Activated B cell treated with CpG ODN at 0.5 μM for 24 hours (primary cell): Measurements from ENCODE around the gene SNPH. TPM values are rescaled to one million over a fixed set of nuclear protein-coding genes. Genes with fewer than 3 reads are reported as not detected.
"Not testable (repeated sequence)": the region's sequence is repeated elsewhere in the genome, so short reads cannot be mapped to it uniquely, and the experiment has no call there.

Experiments
- ATAC-seq: fragments of 200-7000 bp; cut with Tn5 transposase; one replicate; pipeline ENCODE4 v1.10.0; 2021; ENCODE audit warnings: low read depth, mild to moderate bottlenecking, moderate library complexity
- CTCF ChIA-PET: fragments of 350-600 bp; sonication (Branson Sonifier 250); formaldehyde crosslinking; loops from one replicate; lab custom pipeline; 2021; ENCODE audit warnings: antibody characterized with exemption; lab: Charles Lee
- POLR2A ChIA-PET: fragments of 350-600 bp; sonication (Branson Sonifier 250); formaldehyde crosslinking; loops from one replicate; lab custom pipeline; 2021; ENCODE audit warnings: antibody characterized with exemption; lab: Charles Lee
- DNase-seq: peaks from one replicate; pipeline ENCODE4 v3.0.0; 2022
- H3K27ac Mint-ChIP-seq: one replicate; pipeline ENCODE4 v1.8.0; 2020; ENCODE audit warnings: mixed read lengths
- H3K27me3 Mint-ChIP-seq: one replicate; pipeline ENCODE4 v1.8.0; 2021; ENCODE audit warnings: mixed read lengths
- H3K36me3 Mint-ChIP-seq: one replicate; pipeline ENCODE4 v1.8.0; 2021; ENCODE audit warnings: low read depth, mixed read lengths
- H3K4me1 Mint-ChIP-seq: one replicate; pipeline ENCODE4 v1.8.0; 2021; ENCODE audit warnings: mixed read lengths
- H3K4me3 Mint-ChIP-seq: one replicate; pipeline ENCODE4 v1.8.0; 2020; ENCODE audit warnings: mild to moderate bottlenecking, mixed read lengths
- H3K9me3 Mint-ChIP-seq: one replicate; pipeline ENCODE4 v1.8.0; 2020; ENCODE audit warnings: mixed read lengths
- intact Hi-C: fragments of 100-400 bp; cut with micrococcal nuclease; formaldehyde crosslinking; loops from one replicate; pipeline ENCODE4 v1.15.1; 2024
- total RNA-seq: library from RNA; stranded (reverse); gene quantifications from 2 replicates; pipeline ENCODE4 v1.2.3, GENCODE V29; 2022
- TF ChIP-seq, protein P1 (sequence below): fragments of 200-600 bp; IDR thresholded peaks from one replicate; pipeline ENCODE4 v1.8.0; 2022; ENCODE audit warnings: antibody characterized with exemption, mild to moderate bottlenecking

The SNPH gene
- 0.86 and 1.0 TPM in 2 replicates for total RNA-seq

- intact Hi-C loops = loop anchor here (1.0 to 2.0 kb wide), 2 partner anchors 40 to 58 kb away; partner anchors contain the start of gene RAD21L1
- H3K27me3 Mint-ChIP-seq = peaks cover 3% of the 10 kb centered on the region
- peak; percentile 45 for DNase-seq
- ATAC-seq = peak; percentile 92
- H3K4me3 Mint-ChIP-seq = peak within 1 kb of the TSS; percentile 82
- peak within 1 kb of the TSS; percentile 36 for H3K27ac Mint-ChIP-seq
- no peaks in the 10 kb centered on the region for H3K36me3 Mint-ChIP-seq
- POLR2A ChIA-PET = interaction anchor here (0.7 kb wide), 1 partner anchor 46 kb away, joined by 8 read pairs; no protein-coding TSS in a partner anchor
- CTCF ChIA-PET = interaction anchor here (1.3 kb wide), 1 partner anchor 158 kb away, joined by 3 read pairs; no protein-coding TSS in a partner anchor
- TF ChIP-seq, protein P1, sequence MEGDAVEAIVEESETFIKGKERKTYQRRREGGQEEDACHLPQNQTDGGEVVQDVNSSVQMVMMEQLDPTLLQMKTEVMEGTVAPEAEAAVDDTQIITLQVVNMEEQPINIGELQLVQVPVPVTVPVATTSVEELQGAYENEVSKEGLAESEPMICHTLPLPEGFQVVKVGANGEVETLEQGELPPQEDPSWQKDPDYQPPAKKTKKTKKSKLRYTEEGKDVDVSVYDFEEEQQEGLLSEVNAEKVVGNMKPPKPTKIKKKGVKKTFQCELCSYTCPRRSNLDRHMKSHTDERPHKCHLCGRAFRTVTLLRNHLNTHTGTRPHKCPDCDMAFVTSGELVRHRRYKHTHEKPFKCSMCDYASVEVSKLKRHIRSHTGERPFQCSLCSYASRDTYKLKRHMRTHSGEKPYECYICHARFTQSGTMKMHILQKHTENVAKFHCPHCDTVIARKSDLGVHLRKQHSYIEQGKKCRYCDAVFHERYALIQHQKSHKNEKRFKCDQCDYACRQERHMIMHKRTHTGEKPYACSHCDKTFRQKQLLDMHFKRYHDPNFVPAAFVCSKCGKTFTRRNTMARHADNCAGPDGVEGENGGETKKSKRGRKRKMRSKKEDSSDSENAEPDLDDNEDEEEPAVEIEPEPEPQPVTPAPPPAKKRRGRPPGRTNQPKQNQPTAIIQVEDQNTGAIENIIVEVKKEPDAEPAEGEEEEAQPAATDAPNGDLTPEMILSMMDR = no peak
- peaks cover 12% of the 10 kb centered on the region for H3K4me1 Mint-ChIP-seq
- peaks cover 4% of the 10 kb centered on the region for H3K9me3 Mint-ChIP-seq
Observed at GRCh38 chr20:1266167-1266973, at the start of gene SNPH. Gene SNPH, plus strand, starts transcription at chr20:1266294. Its CDS starts 29,946 bp downstream, at chr20:1296240.

GRCh38 chr20:1216527-1217427 lies 49.3 kb upstream of the SNPH start:
- H3K36me3 Mint-ChIP-seq, H3K4me3 Mint-ChIP-seq, POLR2A ChIA-PET, intact Hi-C loops, ATAC-seq, H3K4me1 Mint-ChIP-seq, H3K27ac Mint-ChIP-seq, DNase-seq, H3K9me3 Mint-ChIP-seq: not testable (repeated sequence)
- CTCF ChIA-PET = interaction anchor here (0.6 kb wide), 1 partner anchor 219 kb away, joined by 3 read pairs; no protein-coding TSS in a partner anchor
- H3K27me3 Mint-ChIP-seq = peaks cover 44% of the 10 kb centered on the region

DNA sequence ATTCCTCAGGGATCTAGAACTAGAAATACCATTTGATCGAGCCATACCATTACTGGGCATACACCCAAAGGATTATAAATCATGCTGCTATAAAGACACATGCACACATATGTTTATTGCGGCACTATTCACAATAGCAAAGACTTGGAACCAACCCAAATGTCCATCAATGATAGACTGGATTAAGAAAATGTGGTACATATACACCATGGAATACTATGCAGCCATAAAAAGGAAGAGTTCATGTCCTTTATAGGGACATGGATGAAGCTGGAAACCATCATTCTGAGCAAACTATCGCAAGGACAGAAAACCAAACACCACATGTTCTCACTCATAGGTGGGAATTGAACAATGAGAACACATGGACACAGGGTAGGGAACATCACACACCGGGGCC lies 43.3 kb upstream of the SNPH start:
- ATAC-seq, H3K4me3 Mint-ChIP-seq, CTCF ChIA-PET, H3K9me3 Mint-ChIP-seq, DNase-seq, H3K27ac Mint-ChIP-seq, POLR2A ChIA-PET, H3K36me3 Mint-ChIP-seq: not testable (repeated sequence)
- intact Hi-C loops = loop anchor here (10.0 kb wide), 1 partner anchor 242 kb away; the partner anchor contains the start of gene NSFL1C
- Mint-ChIP-seq H3K27me3 (peaks cover 15% of the 10 kb centered on the region), H3K4me1 (peaks cover 13% of the 10 kb centered on the region)

DNA sequence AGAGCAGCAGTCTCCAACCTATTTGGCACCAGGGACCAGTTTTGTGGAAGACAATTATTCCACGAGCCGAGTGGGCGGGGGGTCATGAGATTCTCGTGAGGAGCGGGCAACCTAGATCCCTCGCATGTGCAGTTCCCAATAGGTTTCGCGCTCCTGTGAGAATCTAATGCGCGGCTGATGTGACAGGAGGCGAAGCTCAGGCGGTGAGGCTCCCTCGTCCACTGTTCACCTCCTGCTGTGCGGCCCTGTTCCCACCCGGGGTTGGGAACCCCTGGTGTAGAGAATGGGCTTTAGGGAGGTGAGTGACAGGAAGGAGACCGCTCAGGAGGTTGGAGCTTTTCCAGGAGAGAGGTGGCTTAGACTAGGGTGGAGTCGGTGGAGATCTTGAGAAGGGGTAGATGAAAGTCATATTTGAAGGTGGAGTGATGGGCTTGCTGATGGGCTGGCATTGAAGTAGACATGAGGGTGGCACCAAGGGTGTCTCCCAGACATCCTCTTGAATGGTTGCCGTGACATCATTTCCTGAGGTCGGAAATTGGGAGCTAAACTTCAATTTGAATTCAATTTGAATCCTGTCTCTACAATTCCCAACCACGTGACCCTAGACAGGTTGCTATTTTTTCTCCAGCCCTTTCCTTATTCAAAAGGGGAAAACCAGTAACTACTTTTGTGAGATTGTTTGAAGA lies 41.7 kb upstream of the SNPH start:
- H3K27me3 Mint-ChIP-seq = peaks cover 15% of the 10 kb centered on the region
- POLR2A ChIA-PET = no interaction called here
- no peak for DNase-seq
- peaks cover 3% of the 10 kb centered on the region for H3K9me3 Mint-ChIP-seq
- peak overlapping the region; percentile 36 for H3K4me3 Mint-ChIP-seq
- intact Hi-C loops = loop anchor here (10.0 kb wide), 1 partner anchor 240 kb away; the partner anchor contains the start of gene NSFL1C
- TF ChIP-seq, protein P1 = no peak
- CTCF ChIA-PET = interaction anchor here (1.0 kb wide), 1 partner anchor 11 kb away, joined by 3 read pairs; no protein-coding TSS in a partner anchor
- H3K4me1 Mint-ChIP-seq = peaks cover 13% of the 10 kb centered on the region
- no peak overlapping the region for H3K27ac Mint-ChIP-seq
- no peak for ATAC-seq
- no peaks in the 10 kb centered on the region for H3K36me3 Mint-ChIP-seq

- no peaks in the 10 kb centered on the region for H3K36me3 Mint-ChIP-seq
- TF ChIP-seq, protein P1 = no peak
- ChIA-PET CTCF (no interaction called here), POLR2A (no interaction called here)
- intact Hi-C loops = loop anchor here (5.0 to 10.0 kb wide), 3 partner anchors 108 to 383 kb away; partner anchors contain the start of genes NSFL1C and PSMF1
- H3K9me3 Mint-ChIP-seq = peaks cover 3% of the 10 kb centered on the region
- H3K27me3 Mint-ChIP-seq = peaks cover 21% of the 10 kb centered on the region
- H3K27ac Mint-ChIP-seq = no peak overlapping the region
- peaks cover 13% of the 10 kb centered on the region for H3K4me1 Mint-ChIP-seq
- peak overlapping the region; percentile 76 for H3K4me3 Mint-ChIP-seq
- DNase-seq (peak; percentile 22), ATAC-seq (no peak)
Observed at GRCh38 chr20:1225263-1225782, 40.8 kb upstream of the SNPH start.
